Smooth muscle cell (in vitro differentiated cells): ENCODE data around the gene HMX1. TPM values are rescaled to one million over a fixed set of nuclear protein-coding genes. Genes with fewer than 3 reads are reported as not detected.
A peak's percentile ranks its signal among the peaks of the same experiment; 100 is the strongest.

Source experiments
- DNase-seq: peaks from one replicate; lab custom pipeline; 2025; ENCODE audit not compliant: unreplicated experiment; lab: John Stamatoyannopoulos, UW
- H2AFZ ChIP-seq: fragments of 200-600 bp; sonication (generic); 2 replicates; pipeline ENCODE4 v1.6.0; 2016; ENCODE audit warnings: antibody characterized with exemption, low read depth, mild to moderate bottlenecking
- H3F3A ChIP-seq: fragments of 200-600 bp; sonication (generic); 2 replicates; pipeline ENCODE4 v1.6.0; 2017; ENCODE audit warnings: antibody characterized with exemption, low read depth
- H3K27ac ChIP-seq: fragments of 200-600 bp; sonication (generic); 2 replicates; pipeline ENCODE4 v1.5.1; 2016; ENCODE audit warnings: low read depth, mild to moderate bottlenecking
- H3K27me3 ChIP-seq: fragments of 200-600 bp; sonication (generic); 2 replicates; pipeline ENCODE4 v1.6.1; 2016; ENCODE audit warnings: low read depth, mild to moderate bottlenecking
- H3K36me3 ChIP-seq: fragments of 200-600 bp; sonication (generic); 2 replicates; pipeline ENCODE4 v1.5.1; 2016; ENCODE audit warnings: low read depth
- H3K4me1 ChIP-seq: fragments of 200-600 bp; sonication (generic); 2 replicates; pipeline ENCODE4 v1.5.1; 2016; ENCODE audit warnings: low read depth
- H3K4me2 ChIP-seq: fragments of 200-600 bp; sonication (generic); 2 replicates; pipeline ENCODE4 v1.6.0; 2016; ENCODE audit warnings: mild to moderate bottlenecking
- H3K4me3 ChIP-seq: fragments of 200-600 bp; sonication (generic); 2 replicates; pipeline ENCODE4 v1.5.1; 2016; ENCODE audit warnings: mild to moderate bottlenecking
- H3K79me2 ChIP-seq: fragments of 200-600 bp; sonication (generic); 2 replicates; pipeline ENCODE4 v1.6.0; 2016; ENCODE audit warnings: low read depth, mild to moderate bottlenecking
- H3K9ac ChIP-seq: fragments of 200-600 bp; sonication (generic); 2 replicates; pipeline ENCODE4 v1.6.0; 2016; ENCODE audit warnings: low read depth
- H3K9me3 ChIP-seq: fragments of 200-600 bp; sonication (generic); replicated peaks from 2 replicates; pipeline ENCODE4 v1.5.1; 2016; ENCODE audit warnings: low read depth
- H4K20me1 ChIP-seq: fragments of 200-600 bp; sonication (generic); 2 replicates; pipeline ENCODE4 v1.6.0; 2016; ENCODE audit warnings: low read depth
- WGBS: methylation state at CpG from one replicate; pipeline ENCODE4 v1.1.7; 2016; ENCODE audit warnings: low lambda C conversion rate; 5-methylcytosine and 5-hydroxymethylcytosine counted together
- polyA plus RNA-seq: library from polyadenylated mRNA; unstranded; fragments of >200 nt; fragmentation: Nextera tagmentation; extraction: Ambion mirVana; gene quantifications from 2 replicates; pipeline ENCODE4 v1.2.1, GENCODE V29; 2016
- total RNA-seq: library from RNA; depleted of rRNA; stranded (reverse); fragments of >200 nt; gene quantifications from 2 replicates; pipeline ENCODE4 v1.2.3, GENCODE V29; 2014
- TF ChIP-seq, protein P1 (sequence below): fragments of 200-600 bp; sonication (generic); IDR thresholded peaks from 2 replicates; pipeline ENCODE4 v1.5.1; 2017; ENCODE audit warnings: borderline replicate concordance, mild to moderate bottlenecking, antibody characterized with exemption; ENCODE audit not compliant: insufficient read depth, poor library complexity, severe bottlenecking

Gene HMX1
- total and polyA plus RNA-seq, 2 experiments from 2014 or later = not detected

DNA sequence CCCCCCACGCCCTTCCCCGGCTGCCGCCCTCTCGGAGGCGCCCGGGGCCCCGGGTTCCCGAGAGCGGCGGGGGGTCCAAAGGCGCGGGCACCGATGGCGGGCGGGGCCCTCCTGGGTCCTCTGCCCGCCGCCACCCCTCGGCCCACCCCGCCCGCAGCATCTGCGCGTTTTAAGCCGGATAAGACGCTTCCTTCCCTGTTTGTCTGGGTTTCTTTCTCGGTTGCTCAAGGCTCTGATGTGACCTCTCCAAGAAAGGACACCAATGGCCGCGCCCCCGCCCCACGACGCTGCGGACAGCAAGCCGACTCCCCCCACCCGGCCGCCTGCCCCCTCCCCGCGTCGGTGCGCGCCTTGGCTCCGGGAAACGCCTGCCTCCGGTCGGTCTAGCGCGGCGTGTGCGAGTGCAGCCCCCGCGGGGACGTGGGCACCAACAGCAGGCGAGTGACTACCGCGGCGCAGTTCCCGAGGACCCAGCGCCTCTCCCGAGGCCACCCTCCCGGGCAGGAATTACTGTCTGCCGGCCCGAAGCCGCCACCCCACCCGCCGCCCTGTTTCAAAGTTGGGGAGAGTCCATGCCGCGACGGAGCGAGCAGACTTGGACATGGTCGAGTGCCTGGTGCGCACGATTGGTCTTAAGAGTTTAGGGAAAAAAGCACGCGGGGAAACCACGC is 21.1 kb upstream of the HMX1 start:
- peaks cover 14% of the 10 kb centered on the region for H3K4me1 ChIP-seq
- TF ChIP-seq, protein P1, sequence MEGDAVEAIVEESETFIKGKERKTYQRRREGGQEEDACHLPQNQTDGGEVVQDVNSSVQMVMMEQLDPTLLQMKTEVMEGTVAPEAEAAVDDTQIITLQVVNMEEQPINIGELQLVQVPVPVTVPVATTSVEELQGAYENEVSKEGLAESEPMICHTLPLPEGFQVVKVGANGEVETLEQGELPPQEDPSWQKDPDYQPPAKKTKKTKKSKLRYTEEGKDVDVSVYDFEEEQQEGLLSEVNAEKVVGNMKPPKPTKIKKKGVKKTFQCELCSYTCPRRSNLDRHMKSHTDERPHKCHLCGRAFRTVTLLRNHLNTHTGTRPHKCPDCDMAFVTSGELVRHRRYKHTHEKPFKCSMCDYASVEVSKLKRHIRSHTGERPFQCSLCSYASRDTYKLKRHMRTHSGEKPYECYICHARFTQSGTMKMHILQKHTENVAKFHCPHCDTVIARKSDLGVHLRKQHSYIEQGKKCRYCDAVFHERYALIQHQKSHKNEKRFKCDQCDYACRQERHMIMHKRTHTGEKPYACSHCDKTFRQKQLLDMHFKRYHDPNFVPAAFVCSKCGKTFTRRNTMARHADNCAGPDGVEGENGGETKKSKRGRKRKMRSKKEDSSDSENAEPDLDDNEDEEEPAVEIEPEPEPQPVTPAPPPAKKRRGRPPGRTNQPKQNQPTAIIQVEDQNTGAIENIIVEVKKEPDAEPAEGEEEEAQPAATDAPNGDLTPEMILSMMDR = no peak
- no peaks in the 10 kb centered on the region for H4K20me1 ChIP-seq
- H3K27me3 ChIP-seq = peaks cover 93% of the 10 kb centered on the region
- no peaks in the 10 kb centered on the region for H3F3A ChIP-seq
- H3K9ac ChIP-seq = no peak overlapping the region
- DNase-seq = no peak
- H3K9me3 ChIP-seq = no peaks in the 10 kb centered on the region
- 7% methylated on average over 38 of the region's 73 CpGs for WGBS
- no peaks in the 10 kb centered on the region for H3K36me3 ChIP-seq
- no peaks in the 10 kb centered on the region for H3K79me2 ChIP-seq
- no peak overlapping the region for H2AFZ ChIP-seq
- no peak overlapping the region for H3K27ac ChIP-seq
- H3K4me2 ChIP-seq = peak overlapping the region; percentile 59
- H3K4me3 ChIP-seq = no peak overlapping the region

DNA sequence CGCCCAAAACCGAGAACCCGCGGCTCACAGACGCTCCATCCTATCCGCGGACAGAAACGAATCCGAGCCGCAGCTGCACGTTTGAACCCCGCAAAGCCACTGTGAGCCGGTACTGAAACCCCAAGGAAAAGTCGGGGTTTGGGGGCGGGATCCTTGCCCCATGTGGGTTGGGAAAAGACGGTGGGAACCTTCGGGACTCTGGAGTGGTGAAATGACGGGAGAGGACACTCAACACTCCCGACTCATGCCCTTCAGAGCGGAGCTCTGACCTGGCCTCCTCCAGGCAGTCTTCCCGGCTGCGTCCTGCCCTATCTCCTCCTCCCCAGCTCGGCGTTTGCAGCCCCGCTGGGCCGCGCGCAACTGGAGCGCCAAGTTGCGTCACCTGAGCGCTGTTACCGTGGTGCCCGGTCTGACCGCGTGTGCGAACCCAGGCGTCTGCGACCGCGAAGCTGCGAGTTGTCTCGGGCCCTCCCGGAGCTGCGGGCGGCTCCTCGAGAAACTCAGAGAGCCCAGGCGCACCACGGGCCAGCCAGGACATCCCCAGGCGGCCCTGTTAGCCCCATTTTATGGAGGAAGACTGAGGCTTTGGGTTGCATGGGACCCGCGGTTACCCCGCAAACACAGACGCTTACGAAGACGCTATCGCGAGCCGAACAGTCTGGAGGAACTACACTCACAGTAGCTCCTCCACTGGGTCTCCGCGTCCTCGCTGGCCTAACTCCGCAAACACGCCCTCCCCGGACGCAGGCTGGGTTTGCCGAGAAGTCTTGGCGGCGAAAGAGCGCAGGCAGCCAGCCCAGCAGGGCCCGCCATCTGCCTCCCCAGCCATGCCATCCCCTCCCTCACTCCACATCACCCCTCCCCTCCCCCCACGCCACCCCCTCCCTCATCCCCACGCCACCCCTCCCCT is 20.3 kb upstream of the HMX1 start:
- DNase-seq = no peak
- H3K79me2 ChIP-seq = no peaks in the 10 kb centered on the region
- H3K27ac ChIP-seq = no peak overlapping the region
- peak overlapping the region; percentile 59 for H3K4me2 ChIP-seq
- H3K9ac ChIP-seq = no peak overlapping the region
- no peak overlapping the region for H3K4me3 ChIP-seq
- no peaks in the 10 kb centered on the region for H4K20me1 ChIP-seq
- H3K4me1 ChIP-seq = peaks cover 14% of the 10 kb centered on the region
- peaks cover 92% of the 10 kb centered on the region for H3K27me3 ChIP-seq
- H3K36me3 ChIP-seq = no peaks in the 10 kb centered on the region
- no peaks in the 10 kb centered on the region for H3F3A ChIP-seq
- no peaks in the 10 kb centered on the region for H3K9me3 ChIP-seq
- TF ChIP-seq, protein P1 = no peak
- 16% methylated on average over 70 of the region's 72 CpGs for WGBS
- no peak overlapping the region for H2AFZ ChIP-seq

DNA sequence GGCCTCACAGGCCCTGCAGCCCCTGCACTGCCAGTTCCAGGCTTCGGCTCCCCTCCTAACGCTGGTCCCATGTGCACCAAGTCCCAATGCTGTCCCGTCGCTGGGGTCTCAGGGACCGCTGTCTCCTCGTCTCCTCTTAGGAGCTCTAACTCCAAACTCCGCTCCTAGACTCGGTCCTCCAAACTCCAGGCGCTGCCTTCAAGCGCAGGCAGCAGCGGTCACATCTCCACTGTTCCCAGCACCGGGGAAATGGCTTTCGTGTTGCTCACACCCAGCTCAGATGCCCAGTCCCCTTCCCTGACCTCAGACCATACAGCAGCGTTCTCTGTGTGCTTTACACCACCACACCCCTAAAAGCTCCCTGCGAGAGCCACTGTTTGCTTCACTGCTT is 19.6 kb upstream of the HMX1 start:
- Histone ChIP-seq H3K27me3 (peaks cover 86% of the 10 kb centered on the region), H3K9ac (no peak overlapping the region), H2AFZ (no peak overlapping the region), H3K9me3 (no peaks in the 10 kb centered on the region), H3K4me2 (no peak overlapping the region), H3K79me2 (no peaks in the 10 kb centered on the region), H4K20me1 (no peaks in the 10 kb centered on the region), H3K36me3 (no peaks in the 10 kb centered on the region), H3F3A (no peaks in the 10 kb centered on the region), H3K4me1 (peaks cover 14% of the 10 kb centered on the region), H3K4me3 (no peak overlapping the region), H3K27ac (no peak overlapping the region)
- 50% methylated on average over 15 of the region's 15 CpGs for WGBS
- TF ChIP-seq, protein P1 = no peak
- DNase-seq = no peak
